ENCODE results near the gene KDR.

GRCh38 chr4:55032788-55033187 lies 92.6 kb downstream of the KDR start:
- TF ChIP-seq RAD21 (IDR thresholded peaks at IDR 0.05; ENCODE audit: low read length) (no peak), SMC3 (IDR thresholded peaks at IDR 0.05; ENCODE audit: low read depth, low read length) (no peak), EP300 (IDR thresholded peaks at IDR 0.05; ENCODE audit: borderline replicate concordance in 1 of 2, low read depth in 1 of 2, low read length in 1 of 2) (no peak), EZH2phosphoT487 (IDR thresholded peaks at IDR 0.05; ENCODE audit: borderline replicate concordance, low read depth) (no peak), MAX (IDR thresholded peaks at IDR 0.05; ENCODE audit: low read depth) (no peak), FOXJ3 (CRISPR knock-in tag; IDR thresholded peaks at IDR 0.05) (no peak), RCOR1 (IDR thresholded peaks at IDR 0.05; ENCODE audit: low read length) (no peak)
- TF ChIP-seq, protein P1, sequence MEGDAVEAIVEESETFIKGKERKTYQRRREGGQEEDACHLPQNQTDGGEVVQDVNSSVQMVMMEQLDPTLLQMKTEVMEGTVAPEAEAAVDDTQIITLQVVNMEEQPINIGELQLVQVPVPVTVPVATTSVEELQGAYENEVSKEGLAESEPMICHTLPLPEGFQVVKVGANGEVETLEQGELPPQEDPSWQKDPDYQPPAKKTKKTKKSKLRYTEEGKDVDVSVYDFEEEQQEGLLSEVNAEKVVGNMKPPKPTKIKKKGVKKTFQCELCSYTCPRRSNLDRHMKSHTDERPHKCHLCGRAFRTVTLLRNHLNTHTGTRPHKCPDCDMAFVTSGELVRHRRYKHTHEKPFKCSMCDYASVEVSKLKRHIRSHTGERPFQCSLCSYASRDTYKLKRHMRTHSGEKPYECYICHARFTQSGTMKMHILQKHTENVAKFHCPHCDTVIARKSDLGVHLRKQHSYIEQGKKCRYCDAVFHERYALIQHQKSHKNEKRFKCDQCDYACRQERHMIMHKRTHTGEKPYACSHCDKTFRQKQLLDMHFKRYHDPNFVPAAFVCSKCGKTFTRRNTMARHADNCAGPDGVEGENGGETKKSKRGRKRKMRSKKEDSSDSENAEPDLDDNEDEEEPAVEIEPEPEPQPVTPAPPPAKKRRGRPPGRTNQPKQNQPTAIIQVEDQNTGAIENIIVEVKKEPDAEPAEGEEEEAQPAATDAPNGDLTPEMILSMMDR (IDR thresholded peaks at IDR 0.05): no peak
- TF ChIP-seq, protein P2, sequence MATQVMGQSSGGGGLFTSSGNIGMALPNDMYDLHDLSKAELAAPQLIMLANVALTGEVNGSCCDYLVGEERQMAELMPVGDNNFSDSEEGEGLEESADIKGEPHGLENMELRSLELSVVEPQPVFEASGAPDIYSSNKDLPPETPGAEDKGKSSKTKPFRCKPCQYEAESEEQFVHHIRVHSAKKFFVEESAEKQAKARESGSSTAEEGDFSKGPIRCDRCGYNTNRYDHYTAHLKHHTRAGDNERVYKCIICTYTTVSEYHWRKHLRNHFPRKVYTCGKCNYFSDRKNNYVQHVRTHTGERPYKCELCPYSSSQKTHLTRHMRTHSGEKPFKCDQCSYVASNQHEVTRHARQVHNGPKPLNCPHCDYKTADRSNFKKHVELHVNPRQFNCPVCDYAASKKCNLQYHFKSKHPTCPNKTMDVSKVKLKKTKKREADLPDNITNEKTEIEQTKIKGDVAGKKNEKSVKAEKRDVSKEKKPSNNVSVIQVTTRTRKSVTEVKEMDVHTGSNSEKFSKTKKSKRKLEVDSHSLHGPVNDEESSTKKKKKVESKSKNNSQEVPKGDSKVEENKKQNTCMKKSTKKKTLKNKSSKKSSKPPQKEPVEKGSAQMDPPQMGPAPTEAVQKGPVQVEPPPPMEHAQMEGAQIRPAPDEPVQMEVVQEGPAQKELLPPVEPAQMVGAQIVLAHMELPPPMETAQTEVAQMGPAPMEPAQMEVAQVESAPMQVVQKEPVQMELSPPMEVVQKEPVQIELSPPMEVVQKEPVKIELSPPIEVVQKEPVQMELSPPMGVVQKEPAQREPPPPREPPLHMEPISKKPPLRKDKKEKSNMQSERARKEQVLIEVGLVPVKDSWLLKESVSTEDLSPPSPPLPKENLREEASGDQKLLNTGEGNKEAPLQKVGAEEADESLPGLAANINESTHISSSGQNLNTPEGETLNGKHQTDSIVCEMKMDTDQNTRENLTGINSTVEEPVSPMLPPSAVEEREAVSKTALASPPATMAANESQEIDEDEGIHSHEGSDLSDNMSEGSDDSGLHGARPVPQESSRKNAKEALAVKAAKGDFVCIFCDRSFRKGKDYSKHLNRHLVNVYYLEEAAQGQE (IDR thresholded peaks at IDR 0.05; ENCODE audit: low read depth, low read length): no peak

Data from SK-N-SH (cell line).